Right ventricle myocardium inferior (tissue), 1 donor: ENCODE measurements around the gene LILRB5. TPM values are rescaled to one million over a fixed set of nuclear protein-coding genes. Genes with fewer than 3 reads are reported as not detected.
"Not testable (repeated sequence)": the region's sequence is repeated elsewhere in the genome, so short reads cannot be mapped to it uniquely, and the experiment has no call there.

ENCODE experiments used
- ATAC-seq: fragments of 200-7000 bp; cut with Tn5 transposase; one replicate; pipeline ENCODE4 v1.9.1; 2020; ENCODE audit warnings: mild to moderate bottlenecking, moderate library complexity
- DNase-seq: peaks from one replicate; pipeline ENCODE4 v3.0.0; 2021; ENCODE audit errors: missing footprints
- intact Hi-C: fragments of 100-400 bp; cut with DNase I; formaldehyde crosslinking; loops from one replicate; pipeline ENCODE4 v1.11.0; 2022
- long read RNA-seq: library from polyadenylated mRNA; unstranded; transcript quantifications from one replicate; pipeline ENCODE4 v2.0.0, GENCODE V29; 2021
- total RNA-seq: library from RNA; stranded (reverse); fragmentation: NEBNext Ultra II Directional; extraction: Animal tissue kit (Norgen Biotek cat#: 25700); gene quantifications from one replicate; pipeline ENCODE4 v1.2.1, GENCODE V29; 2021
- donor health status: DM: no; HTN: yes; CAD: no; lungs with severe emphysema.

The LILRB5 gene
- 8.5 TPM for total RNA-seq
- long read RNA-seq, partial matches to known transcripts = 0 of 7 reads
- long read RNA-seq, other reads (novel, unspliced or antisense) = 6 of 7 reads

DNA sequence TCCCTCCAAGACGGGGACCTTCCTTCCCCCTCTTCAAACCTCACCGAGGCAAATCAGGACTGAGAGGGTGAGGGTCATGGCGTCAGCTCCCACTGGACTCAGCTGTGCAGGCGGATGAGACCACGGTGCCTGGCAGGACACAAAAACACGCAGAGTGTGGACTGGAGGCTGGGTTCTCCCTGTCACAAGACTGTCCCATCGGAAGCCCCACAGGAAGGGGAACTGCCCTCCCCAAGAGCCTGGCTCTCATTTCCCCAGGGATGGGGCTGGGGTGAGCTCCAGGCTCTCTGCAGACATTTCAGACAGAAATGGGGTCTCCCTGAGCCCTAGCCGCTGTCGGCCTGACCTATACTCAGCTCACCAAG, at the start of gene LILRB5:
Gene LILRB5 (minus strand): TSS at position 158 of the 365 bp plus-strand sequence. CDS start 80 bp downstream, at position 78.
- intact Hi-C loops = no loop called here

DNA sequence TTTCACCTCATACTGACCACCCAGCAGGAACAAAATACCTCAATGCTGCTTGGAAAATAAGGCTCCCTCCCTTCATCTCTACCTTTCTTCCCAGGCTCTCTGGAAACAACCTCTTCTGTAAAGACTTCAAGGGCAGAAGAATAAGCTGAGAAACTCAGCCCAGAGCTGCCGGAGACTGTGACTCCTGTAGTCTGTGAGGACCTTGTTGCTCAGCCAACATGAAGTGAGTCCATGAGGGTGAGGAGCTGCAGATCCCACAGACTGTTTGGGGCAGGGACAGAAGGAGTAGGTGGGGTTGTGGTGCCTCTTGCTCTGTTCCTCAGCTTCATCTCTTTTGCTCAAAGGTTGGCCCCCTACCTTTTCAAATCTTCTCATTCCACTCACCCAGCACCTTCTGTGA, 48.1 kb upstream of the LILRB5 start:
- intact Hi-C loops = no loop called here
- DNase-seq (no peak), ATAC-seq (no peak)

More for the DNA sequence above, at the start of gene LILRB5:
- ATAC-seq (peak; percentile 51), DNase-seq (no peak)

DNA sequence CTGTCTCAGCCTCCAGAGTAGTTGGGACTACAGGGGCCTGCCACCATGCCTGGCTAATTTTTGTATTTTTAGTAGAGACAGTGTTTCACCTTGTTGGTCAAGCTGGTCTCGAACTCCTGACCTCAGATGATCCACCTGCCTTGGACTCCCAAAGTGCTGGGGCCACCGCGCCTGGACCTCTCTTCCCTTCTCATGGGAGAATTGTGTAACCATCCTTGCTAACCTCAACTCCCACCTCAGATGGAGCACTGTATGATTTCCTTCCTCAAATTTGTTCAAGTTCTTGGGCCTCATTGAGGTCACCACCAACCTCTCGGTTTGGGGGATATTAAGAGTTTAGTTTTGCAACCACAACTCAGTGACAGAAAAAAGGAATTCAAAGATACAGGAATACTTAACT, 45.2 kb upstream of the LILRB5 start:
- intact Hi-C loops = no loop called here
- no peak for DNase-seq
- peak; percentile 26 for ATAC-seq

DNA sequence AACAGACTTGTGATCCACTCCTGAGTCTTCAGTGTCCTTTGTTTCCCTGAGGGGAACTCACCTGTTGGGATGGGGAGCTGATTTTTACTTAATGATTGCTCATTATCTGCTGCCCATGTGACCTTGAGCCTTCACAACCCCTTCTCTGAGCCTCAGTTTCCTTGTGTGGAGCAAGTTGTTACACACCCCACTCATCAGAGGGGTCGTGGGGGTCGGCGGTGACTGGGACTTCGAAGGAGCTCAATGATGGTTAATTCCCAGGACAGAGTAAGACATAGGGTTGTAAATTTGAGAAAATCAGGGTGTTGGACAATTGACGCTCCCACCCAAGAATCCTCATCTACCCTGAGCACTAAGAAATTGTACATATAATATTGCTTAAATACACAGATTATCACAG, 42.4 kb upstream of the LILRB5 start:
- DNase-seq (no peak), ATAC-seq (no peak)
- intact Hi-C loops = no loop called here

DNA sequence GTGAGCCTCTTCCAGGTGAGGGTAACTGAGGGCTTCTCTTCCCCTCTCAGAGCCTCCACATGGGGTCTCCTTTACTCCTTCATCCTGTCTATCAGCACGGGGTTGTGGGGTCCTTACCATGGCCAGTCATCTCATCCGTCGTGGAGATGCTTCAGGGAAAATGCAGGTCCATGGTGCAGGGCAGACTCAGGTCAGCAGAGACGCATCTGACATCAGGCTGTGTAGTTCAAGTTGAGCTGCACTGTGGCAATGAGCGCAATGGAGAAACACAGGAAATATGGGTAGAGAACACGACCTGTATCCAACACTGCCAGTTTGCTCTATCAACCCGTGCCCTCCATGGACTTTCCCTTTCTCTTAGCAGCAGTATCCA, 42.0 kb upstream of the LILRB5 start:
- intact Hi-C loops = no loop called here
- DNase-seq = no peak

DNA sequence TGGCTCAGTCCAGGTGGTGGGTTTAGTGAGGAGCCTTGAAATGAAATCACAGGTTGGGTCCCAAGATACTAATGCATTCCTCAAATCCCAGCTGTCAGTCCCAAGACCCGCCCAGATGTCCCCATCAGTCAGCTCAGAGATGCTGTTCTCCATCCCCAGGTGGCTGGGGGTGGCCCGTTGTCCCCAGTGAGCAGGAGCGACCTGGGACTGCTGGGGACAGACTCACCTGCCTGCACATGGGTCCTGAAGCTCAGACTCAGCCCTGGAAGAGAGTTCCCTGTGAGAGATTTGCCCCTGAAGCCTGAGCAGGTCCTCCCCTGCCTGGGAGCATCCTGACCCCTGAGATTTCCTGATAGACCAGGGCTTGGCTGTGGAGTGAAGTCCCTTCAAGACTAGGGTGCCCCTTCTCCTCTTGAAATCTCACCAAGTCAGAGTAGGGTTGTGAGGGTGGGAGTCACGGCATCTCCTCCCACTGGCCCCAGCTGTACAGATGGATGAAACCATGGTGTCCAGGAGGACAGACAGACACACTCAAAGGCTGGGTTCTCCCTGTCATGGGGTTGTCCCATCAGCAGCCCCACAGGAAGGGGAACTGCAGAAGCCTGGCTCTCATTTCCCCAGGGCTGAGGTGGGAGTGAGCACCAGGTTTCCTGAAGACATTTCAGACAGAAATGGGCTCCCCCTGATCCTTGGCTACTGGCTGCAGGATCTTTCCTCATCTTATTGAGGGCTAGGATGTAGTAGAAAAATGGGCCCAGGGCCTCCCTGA, 41.5 kb upstream of the LILRB5 start:
- DNase-seq (no peak), ATAC-seq (no peak)
- intact Hi-C loops = no loop called here

More for the DNA sequence above, 42.0 kb upstream of the LILRB5 start:
- ATAC-seq = no peak

DNA sequence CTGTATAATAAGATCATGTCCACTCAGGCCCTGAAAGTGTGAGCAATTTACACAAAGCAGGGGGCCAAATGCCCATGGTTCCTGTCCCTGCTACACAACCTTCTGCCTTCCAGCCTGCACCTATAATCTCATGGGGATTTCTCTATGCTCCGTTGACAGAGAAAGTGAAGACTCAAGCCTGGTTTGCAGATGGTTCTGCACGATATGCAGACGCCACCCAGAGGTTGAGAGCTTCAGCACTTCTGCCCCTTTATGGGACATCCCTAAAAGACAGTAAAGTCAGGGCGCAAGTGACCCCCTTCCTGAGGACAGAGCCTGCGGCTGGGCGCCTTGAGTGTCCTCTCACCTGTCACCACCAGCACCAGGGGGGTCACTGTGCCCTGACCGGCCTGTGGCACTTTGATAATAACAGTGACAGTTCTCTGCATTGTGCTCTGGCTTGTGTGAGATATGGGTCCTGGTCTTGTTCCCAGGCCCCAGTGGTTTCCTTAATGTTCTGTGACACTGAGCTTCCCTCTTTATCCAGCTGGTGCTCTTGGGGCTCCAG, 40.8 kb upstream of the LILRB5 start:
- intact Hi-C loops = no loop called here
- DNase-seq (no peak), ATAC-seq (no peak)

DNA sequence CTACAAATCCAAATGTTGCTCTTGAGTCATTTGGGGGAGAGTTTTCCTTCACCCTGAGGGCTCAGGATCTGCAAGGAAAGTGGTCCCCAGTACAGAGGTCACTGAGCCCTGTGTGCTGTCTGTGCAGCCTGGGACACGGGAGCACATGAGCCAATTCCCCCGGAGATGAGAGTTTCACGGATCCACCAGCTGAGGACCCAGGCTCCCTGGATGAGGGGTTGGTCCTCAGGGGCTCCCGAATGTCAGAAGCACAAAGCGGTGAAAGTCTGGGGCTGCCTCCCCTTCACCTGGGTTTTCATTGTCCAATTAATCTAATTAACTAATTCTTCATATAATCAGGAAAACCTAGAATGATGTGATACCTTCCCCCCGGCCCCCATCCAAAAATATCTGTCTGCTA, 37.5 kb upstream of the LILRB5 start:
- DNase-seq = no peak
- intact Hi-C loops = no loop called here
- ATAC-seq = no peak

DNA sequence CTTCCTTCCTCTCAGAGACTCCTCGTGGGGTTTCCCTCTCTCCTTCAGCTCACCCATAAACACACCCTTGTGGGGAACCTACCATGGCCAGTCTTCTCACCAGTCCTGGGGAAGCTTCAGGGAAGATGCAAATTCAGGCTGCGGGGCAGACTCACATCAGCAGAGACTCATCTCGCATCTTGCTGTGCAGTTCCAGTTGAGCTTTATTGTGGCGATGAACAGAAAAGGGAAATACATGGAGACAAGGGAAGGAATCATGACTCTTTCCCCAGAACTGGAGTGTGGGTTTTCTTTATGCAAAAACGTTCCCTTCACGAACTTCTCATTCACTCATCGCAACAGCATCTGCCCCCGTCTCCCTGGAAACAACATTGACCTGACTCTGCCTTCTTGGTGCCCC, 32.1 kb upstream of the LILRB5 start:
- intact Hi-C loops, DNase-seq, ATAC-seq: not testable (repeated sequence)

DNA sequence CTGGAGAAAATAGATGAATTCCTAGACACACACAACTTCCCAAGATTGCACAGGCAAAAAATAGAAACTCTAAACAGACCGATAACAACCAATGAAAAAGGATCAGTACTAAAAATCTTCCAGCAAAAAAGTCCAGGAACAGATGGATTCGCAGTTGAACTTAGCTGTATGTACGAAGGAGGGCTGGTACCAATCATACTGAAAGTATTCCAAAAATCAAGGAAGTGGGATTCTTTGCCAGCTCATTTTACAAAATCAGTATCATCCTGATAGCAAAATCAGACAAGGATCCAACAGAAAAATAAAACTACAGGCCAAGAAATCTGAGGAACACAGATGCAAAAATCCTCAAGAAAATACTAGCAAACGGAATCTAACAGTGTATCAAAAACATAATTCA, 30.4 kb upstream of the LILRB5 start:
- ATAC-seq = no peak
- no peak for DNase-seq
- intact Hi-C loops = no loop called here

DNA sequence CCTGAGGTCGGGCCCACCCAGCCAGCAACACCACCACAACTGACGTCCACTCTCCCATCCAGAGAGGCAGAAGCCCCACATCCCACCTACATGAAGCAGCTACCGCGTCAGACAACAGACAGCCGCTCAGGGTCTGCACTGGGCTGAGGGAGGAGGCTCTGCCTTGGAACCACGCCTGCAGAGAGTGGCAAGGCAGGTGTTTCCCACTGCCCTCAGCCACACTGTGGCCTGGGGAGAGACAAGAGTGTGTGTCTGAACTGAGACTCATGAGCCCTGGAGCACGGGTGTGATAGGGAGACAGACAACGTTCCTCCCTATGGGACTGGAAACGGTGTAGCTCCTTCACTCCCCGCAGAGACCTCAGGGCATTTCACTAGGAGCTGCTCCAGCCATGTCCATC, 29.2 kb upstream of the LILRB5 start:
- intact Hi-C loops, ATAC-seq, DNase-seq: not testable (repeated sequence)

DNA sequence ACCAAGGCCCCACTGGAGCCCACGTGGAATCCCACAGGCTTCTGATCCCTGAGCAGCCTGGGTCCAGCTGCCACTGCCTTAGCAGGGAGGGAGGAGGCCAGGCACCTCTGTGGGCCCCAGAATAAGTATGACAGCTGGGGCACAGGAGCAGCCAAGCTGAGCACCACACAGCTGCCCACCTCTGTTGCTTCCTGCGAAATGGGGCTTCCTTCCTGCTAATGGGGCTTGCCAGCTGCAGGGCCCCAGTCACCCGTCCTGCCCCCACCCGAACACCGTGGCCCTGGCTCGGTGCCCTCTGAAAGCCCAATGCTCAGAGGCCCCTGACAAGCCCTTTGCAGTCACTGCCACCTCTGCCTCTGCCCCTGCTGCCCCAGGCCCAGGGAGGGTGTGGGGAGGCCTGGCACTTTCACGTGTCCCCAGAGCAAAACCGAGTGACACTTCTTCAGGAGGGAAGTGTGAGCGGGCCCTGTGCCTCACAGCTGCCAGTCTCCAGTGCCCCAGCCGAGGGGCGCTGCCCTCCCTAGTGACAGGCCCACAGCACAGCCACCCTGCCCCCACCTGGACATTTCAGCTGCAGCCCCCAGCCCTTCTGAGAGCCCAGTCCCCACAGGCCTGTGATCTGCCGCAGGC, 28.5 kb upstream of the LILRB5 start:
- intact Hi-C loops, DNase-seq: not testable (repeated sequence)
- ATAC-seq = peak; percentile 59

DNA sequence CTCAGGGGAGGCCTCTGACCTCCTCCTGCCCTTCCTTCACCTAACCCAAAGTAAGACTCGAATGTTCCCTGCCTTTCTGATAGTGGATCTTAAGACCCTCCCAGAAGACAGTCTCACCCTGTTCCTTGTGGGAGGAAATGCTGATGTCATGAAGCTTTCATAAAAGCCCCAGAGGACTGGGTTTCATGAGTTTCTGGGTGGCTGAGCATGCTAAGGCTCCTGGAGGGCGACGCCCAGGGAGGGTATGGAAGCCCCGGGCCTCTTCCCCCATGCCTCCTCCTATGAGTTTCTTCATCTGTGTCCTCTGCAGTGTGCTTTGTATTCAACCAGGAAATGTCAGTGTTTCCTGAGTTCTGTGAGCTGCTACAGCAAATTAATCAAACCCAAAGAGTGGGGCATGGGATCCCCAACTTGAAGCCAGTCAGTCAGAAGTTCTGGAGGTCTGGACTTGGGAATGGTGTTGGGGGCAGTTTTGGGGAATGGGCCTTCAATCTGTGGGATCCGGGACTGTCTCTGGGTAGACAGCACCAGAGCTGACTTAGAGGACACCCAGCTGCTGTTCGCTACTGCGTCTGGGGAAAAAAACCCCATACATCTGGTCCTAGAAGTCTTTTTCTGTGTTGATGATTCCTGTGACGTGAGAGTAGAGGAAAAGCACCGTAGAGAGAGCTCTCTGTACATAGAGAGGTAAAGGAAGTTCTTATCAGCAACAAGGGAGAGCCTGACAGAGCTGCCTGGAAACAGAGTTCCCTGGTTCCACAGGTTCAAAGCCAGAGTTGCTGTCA, 25.8 kb upstream of the LILRB5 start:
- DNase-seq (no peak), ATAC-seq (no peak)
- intact Hi-C loops = no loop called here

DNA sequence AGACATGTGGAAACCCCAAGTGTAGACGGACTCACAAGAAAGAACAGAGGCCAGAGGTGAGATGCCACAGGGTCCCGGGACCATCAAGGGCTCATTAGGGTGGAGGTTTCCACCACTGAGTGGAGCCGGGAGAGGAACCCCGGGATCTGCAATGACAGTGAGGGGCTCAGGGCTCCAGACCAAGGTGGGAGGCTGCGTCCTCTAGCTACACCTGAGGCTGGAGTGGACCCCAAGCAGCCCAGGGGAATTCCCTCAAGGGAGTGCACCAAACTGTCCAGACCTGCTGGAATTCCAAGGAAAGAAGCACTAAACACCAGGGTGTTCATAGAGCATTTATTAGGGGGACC, 24.6 kb upstream of the LILRB5 start:
- DNase-seq, intact Hi-C loops, ATAC-seq: not testable (repeated sequence)

DNA sequence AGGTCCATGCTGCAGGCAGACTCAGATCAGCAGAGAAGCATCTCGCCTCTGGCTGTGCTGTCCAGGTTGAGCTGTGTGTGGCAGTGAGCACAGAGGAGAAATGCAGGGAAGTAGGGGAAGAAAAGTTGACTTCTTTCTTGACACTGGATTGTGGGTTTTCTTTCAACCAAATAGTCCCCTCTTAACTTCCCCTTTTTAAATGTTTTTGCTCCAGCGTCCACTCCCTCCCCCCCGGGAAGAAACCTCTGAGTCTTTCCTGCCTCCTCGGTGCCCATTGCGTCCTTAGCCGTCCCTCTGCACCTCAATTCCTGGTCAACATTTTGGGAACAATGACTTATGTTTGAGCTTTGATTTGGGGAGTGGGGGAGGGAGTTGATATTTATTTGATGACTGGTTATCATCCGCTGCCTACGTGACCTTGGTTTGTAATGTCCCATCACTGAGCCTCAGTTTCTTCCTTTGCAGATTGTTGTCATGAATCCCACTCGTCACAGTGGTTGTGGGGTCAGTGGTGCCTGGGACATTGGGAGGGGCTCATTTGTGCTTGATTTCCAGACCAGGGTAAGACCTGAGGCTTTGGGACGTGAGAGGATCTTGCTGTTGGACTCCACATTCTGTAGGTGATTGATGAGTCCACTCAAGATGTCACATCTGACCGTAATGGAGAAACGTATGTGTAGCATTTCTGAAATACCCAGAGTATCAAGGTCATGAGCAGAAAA, 24.1 kb upstream of the LILRB5 start, which contains the start of gene LILRB2:
Gene LILRB2 (minus strand): TSS at position 104 of the 722 bp plus-strand sequence. CDS start 614 bp downstream, outside the sequence.
- DNase-seq (no peak), ATAC-seq (peak; percentile 12)
- intact Hi-C loops = no loop called here

DNA sequence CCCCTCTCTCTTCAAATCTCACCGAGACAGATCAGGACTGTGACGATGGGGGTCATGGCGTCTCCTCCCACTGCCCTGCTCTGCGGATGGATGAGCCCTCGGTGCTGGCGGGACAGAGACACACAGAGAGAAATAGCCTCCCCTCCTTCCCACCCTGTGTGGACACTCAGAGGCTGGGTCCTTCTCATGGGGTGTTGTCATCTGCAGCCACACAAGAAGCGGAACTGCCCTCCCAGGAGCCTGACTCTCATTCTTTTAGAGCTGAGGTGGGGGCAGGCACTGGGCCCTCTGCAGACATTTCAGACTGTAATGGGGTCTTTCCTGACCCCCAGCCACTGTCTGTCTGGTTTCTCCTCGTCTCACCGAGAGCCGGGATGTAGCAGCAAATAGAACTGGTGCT, 23.4 kb upstream of the LILRB5 start:
- peak; percentile 67 for ATAC-seq
- intact Hi-C loops = not testable (repeated sequence)

DNA sequence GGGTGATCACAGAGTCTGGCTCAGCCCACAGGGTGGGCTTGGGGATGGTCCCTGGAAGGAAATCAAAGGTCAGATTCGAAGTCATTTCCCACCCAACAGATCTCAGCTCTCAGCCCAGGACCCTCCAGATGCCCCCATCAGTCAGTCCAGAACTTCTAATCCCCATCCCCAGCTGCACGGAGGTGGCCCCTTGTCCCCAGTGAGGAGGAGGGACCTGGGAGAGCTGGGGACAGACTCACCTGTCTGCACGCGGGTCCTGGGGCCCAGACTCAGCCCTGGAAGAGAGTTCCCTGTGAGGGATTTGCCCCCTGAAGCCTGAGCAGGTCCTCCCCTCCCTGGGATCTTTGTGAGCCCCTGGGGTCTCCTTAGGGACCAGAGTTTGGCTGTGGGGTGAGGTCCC, 23.0 kb upstream of the LILRB5 start:
- peak; percentile 20 for ATAC-seq
- not testable (repeated sequence) for DNase-seq

More for the DNA sequence above, 23.4 kb upstream of the LILRB5 start:
- peak; percentile 82 for DNase-seq

DNA sequence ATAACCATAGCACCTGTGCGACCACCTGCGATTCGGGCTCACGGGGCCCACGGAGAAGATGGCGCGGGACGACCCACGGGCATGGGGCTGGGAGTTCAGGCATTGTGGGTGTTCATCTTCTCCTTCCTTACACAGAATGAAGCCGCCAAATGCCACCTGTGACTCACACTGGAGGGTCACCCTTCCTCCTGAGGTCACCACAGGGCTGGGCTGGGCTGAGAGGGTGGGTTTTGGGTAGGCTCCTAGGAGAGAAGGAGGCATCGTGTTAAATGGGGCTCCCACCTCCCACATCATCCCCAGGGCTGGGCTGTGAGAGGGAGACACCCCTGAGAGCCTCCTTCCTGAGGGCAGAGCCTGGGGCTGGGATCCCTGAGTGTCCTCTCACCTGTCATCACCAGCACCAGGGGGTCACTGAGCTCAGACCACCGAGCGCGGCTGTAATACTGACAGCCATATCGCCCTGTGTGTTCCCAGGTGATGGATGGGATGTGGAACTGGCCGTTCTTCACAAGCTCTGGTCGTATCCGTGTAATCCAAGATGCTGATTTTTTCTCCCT, 22.4 kb upstream of the LILRB5 start:
- DNase-seq (no peak), ATAC-seq (no peak)
- intact Hi-C loops = no loop called here

More for the DNA sequence above, 23.0 kb upstream of the LILRB5 start:
- intact Hi-C loops = not testable (repeated sequence)
